ENCODE measurements around the gene CD22. TPM values are rescaled to one million over a fixed set of nuclear protein-coding genes. Genes with fewer than 3 reads are reported as not detected.

CD22 gene
- total and polyA plus RNA-seq, 2 donors = 1.6 to 8.8 TPM

DNA sequence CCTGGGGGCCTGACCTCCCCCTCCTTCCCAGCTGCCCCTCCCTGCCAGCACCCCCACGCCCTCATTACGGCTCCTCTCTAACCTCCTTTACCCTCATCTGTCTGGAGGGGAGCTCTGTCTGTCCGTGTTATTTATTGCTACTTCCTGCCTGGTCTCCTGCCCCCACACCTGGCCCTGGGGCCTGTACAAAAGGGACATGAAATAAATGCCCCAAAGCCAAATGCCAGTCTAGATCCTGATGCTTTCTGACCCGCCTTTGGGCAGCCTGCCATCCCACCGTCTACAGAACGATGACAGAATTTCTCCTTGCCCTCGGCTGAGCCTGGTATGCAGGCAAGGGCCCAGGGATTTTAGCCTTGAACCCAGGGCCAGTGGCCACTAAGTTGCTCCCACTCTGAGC, 15.4 kb upstream of the CD22 start:
- Histone ChIP-seq H3K36me3 (ENCODE audit: insufficient read depth) (no peaks in the 10 kb centered on the region), H3K4me3 (ENCODE audit: low read depth, low read length) (no peak overlapping the region), H3K27ac (ENCODE audit: low read depth) (no peak overlapping the region), H3K4me1 (ENCODE audit: insufficient read depth) (no peaks in the 10 kb centered on the region)
- no peak for DNase-seq (ENCODE audit: extremely low spot score)
- 48% methylated on average over 7 of the region's 7 CpGs for WGBS

DNA sequence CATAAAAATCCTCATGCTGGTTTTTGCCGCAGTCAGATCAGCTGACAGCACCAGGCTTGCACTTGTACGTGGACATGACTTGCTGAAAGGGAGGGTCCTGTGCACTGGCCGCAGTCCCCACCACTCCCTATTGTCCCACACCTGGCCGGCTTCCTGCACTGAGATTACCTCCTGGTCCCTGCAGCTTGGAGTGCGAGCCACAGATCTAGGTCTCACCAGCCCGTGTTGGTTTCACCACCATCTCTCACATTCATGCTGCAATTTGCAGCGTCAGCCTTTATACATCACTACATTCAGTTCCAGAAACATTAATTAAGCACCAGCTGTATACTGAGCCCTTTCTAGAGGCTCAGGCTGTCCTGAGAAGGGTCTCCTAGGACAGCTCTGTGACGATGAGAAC, 15.0 kb upstream of the CD22 start:
- Histone ChIP-seq H3K4me3 (ENCODE audit: low read depth, low read length) (no peak overlapping the region), H3K36me3 (ENCODE audit: insufficient read depth) (no peaks in the 10 kb centered on the region), H3K27ac (ENCODE audit: low read depth) (no peak overlapping the region), H3K4me1 (ENCODE audit: insufficient read depth) (no peaks in the 10 kb centered on the region)
- DNase-seq (ENCODE audit: extremely low spot score) = no peak
- WGBS = 89% methylated on average over 8 of the region's 8 CpGs

DNA sequence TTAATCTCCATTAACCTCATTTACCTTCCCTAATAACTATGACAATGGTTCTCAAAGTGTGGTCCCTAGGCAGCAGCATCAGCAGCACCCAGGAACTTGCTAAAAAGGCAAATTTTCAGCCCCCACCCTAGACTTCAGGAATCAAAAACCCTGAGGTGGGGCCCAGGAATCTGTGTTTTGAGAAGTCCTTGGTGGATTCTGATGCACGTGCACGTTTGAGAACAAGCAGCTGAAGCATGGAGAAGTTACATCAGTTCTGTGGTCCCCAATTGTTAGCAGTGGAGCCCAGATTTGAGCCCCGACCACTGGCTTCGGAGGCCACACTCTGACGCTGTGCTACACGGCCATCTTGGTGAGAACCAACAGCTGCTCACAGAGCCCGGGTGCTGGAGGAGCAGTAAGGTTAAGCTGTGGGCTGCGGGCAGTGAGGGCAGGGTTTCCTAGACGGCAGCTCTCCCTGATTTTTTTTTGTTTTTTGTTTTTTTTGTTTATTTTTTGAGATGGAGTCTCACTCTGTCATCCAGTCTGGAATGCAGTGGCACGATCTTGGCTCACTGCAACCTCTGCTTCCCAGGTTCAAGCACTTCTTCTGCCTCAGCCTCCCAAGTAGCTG, 14.0 kb upstream of the CD22 start:
- Histone ChIP-seq H3K4me1 (ENCODE audit: insufficient read depth) (no peaks in the 10 kb centered on the region), H3K36me3 (ENCODE audit: insufficient read depth) (no peaks in the 10 kb centered on the region), H3K4me3 (ENCODE audit: low read depth, low read length) (no peak overlapping the region), H3K27ac (ENCODE audit: low read depth) (no peak overlapping the region)
- no peak for DNase-seq (ENCODE audit: extremely low spot score)
- WGBS = 83% methylated on average over 10 of the region's 10 CpGs

DNA sequence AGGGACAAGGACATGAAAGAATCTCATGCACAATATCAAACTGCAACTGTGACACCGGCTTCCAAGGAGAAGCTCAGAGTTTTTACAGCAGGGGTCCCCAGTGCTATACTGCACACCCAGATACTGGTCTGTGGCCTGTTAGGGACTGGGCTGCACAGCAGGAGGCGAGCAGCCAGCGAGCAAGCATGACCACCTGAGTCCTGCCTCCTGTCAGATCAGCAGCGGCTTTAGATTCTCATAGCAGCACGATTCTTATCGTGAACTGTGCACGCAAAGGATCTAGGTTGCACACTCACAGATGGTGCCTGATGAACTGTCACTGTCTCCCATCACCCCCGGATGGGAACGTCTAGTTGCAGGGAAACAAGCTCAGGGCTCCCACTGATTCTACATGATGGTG, 13.1 kb upstream of the CD22 start:
- Histone ChIP-seq H3K27ac (ENCODE audit: low read depth) (no peak overlapping the region), H3K36me3 (ENCODE audit: insufficient read depth) (no peaks in the 10 kb centered on the region), H3K4me3 (ENCODE audit: low read depth, low read length) (no peak overlapping the region), H3K4me1 (ENCODE audit: insufficient read depth) (no peaks in the 10 kb centered on the region)
- 44% methylated on average over 9 of the region's 9 CpGs for WGBS
- no peak for DNase-seq (ENCODE audit: extremely low spot score)

DNA sequence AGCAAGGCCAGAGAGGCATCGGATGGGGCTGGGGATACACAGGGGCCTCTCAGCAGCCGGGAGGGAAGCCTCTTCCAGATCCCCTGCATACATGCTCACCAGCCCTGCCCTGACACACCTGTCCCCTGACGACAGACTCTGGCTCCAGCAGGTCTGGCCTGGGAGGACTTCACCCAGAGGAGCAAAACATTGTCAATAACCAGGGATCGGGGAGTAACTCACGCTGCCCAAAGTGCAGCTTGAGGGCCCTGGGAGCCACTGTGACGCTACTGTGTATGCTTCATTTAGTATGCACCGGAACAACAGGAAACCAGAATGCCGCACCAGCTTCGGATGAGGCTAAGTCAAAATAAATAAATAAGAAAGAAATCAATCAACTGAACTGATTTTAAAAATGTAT, 12.4 kb upstream of the CD22 start:
- 72% methylated on average over 9 of the region's 9 CpGs for WGBS

DNA sequence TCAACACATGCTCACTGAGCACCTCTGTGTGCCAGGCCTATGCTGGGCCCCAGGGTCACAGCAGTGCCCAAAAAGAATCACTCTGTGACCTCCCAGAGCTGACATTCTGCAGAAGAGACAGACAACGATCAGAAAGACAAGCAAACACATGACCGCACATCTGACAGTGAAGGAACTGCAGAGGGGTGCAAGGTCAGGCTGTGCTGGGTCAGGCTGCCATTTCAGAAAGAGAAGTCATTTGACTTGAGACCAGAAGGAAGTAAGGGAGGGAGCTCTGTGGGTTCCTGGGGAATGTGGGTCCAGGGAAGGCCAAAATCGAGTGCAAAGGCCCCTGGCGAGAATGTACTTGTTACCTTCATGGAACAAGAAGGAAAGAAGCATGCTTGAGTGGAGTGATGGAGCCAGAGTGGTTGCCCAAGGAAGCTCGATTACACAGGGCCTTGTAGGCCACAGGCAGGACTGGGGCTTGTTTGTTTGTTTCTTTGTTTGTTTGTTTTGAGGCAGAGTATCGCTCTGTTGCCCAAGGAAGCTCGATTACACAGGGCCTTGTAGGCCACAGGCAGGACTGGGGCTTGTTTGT, 11.4 kb upstream of the CD22 start:
- Histone ChIP-seq H3K27ac (ENCODE audit: low read depth) (no peak overlapping the region), H3K36me3 (ENCODE audit: insufficient read depth) (no peaks in the 10 kb centered on the region), H3K4me1 (ENCODE audit: insufficient read depth) (no peaks in the 10 kb centered on the region), H3K4me3 (ENCODE audit: low read depth, low read length) (no peak overlapping the region)
- no peak for DNase-seq (ENCODE audit: extremely low spot score)
- WGBS = 74% methylated on average over 7 of the region's 7 CpGs

More for the DNA sequence above, 12.4 kb upstream of the CD22 start:
- H3K4me1 ChIP-seq (ENCODE audit: insufficient read depth) = no peaks in the 10 kb centered on the region
- no peak overlapping the region for H3K27ac ChIP-seq (ENCODE audit: low read depth)
- H3K36me3 ChIP-seq (ENCODE audit: insufficient read depth) = no peaks in the 10 kb centered on the region
- no peak for DNase-seq (ENCODE audit: extremely low spot score)
- H3K4me3 ChIP-seq (ENCODE audit: low read depth, low read length) = no peak overlapping the region

DNA sequence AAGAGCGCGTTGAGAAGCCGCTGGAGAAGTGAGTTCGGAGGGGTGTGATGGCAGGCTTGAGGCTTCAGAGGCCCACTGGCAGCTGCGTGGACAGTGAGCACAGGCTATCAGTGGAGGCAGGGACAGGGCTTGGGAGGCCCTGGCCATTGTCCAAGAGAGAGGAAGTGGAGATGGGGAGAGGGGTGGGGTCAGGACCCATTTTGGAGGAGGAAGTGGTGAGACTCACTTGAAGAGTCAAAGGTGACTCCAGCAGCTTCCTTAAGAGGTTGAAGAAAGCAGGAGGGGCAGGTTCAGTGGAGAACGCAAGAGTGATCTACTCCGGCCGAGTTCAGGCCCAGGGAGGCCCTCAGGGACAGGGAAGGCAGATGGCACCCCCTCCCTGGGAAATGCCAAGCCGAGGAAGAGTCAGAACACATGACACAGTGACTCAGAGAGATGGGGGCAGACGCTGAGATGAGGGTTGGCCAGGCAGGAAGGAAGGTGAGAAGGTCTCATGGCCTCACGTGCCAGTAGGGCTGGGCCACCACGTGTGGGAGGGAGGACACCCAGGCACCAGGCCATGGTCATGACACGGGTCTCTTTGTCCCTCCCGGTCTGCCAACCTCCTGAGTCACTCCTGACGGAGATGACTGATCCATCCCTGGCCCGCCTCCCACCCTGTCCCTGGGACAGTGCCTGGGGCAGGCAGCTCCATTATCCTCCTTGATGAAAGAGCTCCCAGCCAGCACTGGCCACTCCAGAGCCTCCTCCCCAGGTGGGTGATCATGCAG, 10.1 kb upstream of the CD22 start:
- no peak overlapping the region for H3K4me3 ChIP-seq (ENCODE audit: low read depth, low read length)
- H3K4me1 ChIP-seq (ENCODE audit: insufficient read depth) = no peaks in the 10 kb centered on the region
- WGBS = 64% methylated on average over 16 of the region's 16 CpGs
- no peak for DNase-seq (ENCODE audit: extremely low spot score)
- H3K27ac ChIP-seq (ENCODE audit: low read depth) = no peak overlapping the region
- no peaks in the 10 kb centered on the region for H3K36me3 ChIP-seq (ENCODE audit: insufficient read depth)

DNA sequence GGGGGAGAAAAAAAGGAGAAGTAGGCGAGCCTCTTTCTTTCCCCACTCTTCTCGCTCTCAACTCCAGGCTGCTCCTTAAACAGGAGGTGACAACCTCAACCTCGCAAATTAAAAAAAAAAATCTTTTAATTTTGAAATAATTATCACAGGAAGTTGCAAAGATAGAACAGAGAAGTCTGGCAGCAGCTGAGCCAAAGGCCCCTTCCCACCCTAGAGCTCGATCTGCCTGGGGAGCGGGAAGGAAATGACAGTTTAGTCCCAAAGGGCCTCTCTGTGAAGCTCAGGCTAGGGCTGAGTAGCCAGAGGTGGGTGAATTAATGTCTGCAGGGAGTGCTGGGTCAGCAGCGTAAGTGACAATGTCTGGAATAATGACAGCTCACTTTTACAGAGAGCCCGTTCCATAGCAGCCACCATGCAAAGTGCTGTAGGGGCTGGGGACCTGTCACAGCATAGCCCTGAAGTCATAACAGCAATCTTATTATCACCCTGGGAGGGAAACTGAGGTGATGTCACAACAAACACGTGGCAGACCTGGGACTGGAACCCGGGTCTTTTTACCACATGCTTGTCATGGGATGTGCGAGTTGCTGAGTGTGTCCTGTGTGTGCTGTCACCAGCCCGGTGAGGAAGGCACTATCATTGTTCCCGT, 8.8 kb upstream of the CD22 start:
- Histone ChIP-seq H3K4me3 (ENCODE audit: low read depth, low read length) (no peak overlapping the region), H3K4me1 (ENCODE audit: insufficient read depth) (no peaks in the 10 kb centered on the region), H3K27ac (ENCODE audit: low read depth) (no peak overlapping the region), H3K36me3 (ENCODE audit: insufficient read depth) (no peaks in the 10 kb centered on the region)
- WGBS = 70% methylated on average over 12 of the region's 12 CpGs
- DNase-seq (ENCODE audit: extremely low spot score) = no peak

DNA sequence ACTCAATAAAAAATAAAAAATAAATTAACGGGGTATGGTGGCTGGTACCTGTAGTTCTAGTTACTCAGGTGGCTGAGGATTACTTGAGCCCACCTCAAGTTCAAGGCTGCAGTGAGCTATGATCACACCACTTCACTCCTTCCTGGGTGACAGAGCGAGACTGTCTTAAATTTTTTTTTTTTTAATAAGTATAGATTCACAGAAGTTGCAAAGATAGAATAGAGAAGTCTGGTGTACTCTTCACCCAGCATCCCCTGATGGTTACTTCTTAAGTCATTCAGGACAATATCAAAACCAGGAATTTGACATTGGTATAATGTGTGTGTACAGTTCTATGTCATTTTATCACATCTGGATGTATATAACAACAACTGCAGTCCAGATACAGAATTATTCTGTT, 7.7 kb upstream of the CD22 start:
- Histone ChIP-seq H3K27ac (ENCODE audit: low read depth) (no peak overlapping the region), H3K4me1 (ENCODE audit: insufficient read depth) (no peaks in the 10 kb centered on the region), H3K4me3 (ENCODE audit: low read depth, low read length) (no peak overlapping the region), H3K36me3 (ENCODE audit: insufficient read depth) (no peaks in the 10 kb centered on the region)
- DNase-seq (ENCODE audit: extremely low spot score) = no peak
- WGBS = 95% methylated on average over 2 of the region's 2 CpGs

DNA sequence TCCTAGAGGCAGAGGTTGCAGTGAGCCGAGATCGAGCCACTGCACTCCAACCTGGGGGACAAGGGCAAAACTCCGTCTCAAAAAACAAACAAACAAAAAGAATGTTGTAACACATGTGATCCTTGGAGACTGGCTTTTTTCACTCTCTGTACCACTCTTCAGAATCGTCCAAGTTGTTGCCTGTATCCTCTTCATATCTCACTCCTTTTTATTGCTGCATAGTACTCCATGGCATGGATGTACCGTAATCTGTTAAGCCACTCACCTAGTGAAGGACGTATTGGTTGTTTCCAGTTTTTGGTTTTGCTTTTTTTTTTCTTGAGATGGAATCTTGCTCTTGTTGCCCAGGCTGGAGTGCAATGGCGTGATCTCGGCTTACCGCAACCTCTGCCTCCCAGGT, 7.0 kb upstream of the CD22 start:
- 96% methylated on average over 9 of the region's 9 CpGs for WGBS
- no peak for DNase-seq (ENCODE audit: extremely low spot score)
- no peak overlapping the region for H3K27ac ChIP-seq (ENCODE audit: low read depth)
- H3K4me3 ChIP-seq (ENCODE audit: low read depth, low read length) = no peak overlapping the region
- H3K36me3 ChIP-seq (ENCODE audit: insufficient read depth) = no peaks in the 10 kb centered on the region
- H3K4me1 ChIP-seq (ENCODE audit: insufficient read depth) = no peaks in the 10 kb centered on the region

DNA sequence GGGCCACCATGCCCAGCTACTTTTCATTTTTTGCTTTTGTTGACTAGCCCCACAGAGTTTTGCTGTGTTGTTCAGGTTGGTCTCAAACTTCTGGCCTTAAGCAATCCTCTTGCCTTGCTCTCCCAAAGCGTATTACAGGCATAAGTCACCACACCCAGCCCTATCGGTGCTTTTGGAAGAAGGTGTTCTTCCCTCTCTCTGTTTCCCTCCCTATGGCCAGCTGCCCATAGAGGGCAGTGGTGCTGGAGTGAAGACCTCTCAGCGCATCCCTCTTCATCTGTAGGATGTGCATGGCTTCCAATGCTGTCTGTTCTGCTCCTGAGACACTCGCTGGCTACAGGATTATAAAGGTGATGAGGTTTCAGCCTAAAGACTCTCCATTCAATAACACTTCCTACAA, 1.3 kb upstream of the CD22 start:
- Histone ChIP-seq H3K27ac (ENCODE audit: low read depth) (no peak overlapping the region), H3K4me3 (ENCODE audit: low read depth, low read length) (no peak overlapping the region), H3K36me3 (ENCODE audit: insufficient read depth) (no peaks in the 10 kb centered on the region), H3K4me1 (ENCODE audit: insufficient read depth) (no peaks in the 10 kb centered on the region)
- WGBS = 70% methylated on average over 4 of the region's 4 CpGs
- no peak for DNase-seq (ENCODE audit: extremely low spot score)

DNA sequence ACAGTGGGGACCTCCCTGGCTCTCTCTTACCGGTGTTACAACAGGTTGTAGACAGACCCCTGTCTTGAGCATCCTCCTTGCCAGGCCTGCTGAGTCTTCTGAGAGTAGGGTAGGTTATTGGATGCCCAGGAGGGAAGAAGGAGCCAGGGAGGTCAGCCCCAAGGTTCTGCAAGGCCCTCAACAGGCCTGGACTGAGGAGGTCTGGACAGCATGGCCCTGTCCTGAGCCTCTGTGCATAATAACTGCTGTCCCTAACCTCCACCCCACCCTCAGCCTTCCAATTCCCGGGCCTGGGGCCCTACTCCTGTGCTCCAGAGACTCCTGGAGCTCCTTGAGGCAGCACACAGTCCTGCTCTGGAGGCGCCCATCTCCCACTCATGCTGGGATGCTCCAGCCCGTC, 336 bp downstream of the CD22 start:
- DNase-seq (ENCODE audit: extremely low spot score) = no peak
- 81% methylated on average over 4 of the region's 4 CpGs for WGBS
- no peak overlapping the region for H3K27ac ChIP-seq (ENCODE audit: low read depth)
- H3K4me1 ChIP-seq (ENCODE audit: insufficient read depth) = no peaks in the 10 kb centered on the region
- no peaks in the 10 kb centered on the region for H3K36me3 ChIP-seq (ENCODE audit: insufficient read depth)
- H3K4me3 ChIP-seq (ENCODE audit: low read depth, low read length) = no peak overlapping the region

DNA sequence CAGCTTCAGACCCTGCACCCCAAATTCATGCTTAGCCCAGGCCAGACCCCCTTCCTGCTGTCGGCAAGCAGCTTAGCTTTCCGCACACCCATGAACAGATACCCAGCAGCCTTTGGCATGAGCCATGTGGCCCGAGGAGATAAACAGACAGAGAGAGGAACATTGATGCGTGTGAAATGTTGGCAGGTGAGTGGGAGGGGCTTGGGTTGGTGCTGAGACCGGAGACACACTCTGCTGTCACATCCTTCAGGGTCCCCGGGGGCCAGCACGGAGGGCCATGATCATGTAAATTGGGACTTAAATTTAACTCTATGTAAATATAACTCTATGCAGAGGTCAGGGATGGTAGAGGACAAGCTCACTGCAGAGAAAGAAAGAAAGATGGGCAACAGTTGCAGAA, 1.5 kb downstream of the CD22 start:
- H3K36me3 ChIP-seq (ENCODE audit: insufficient read depth) = no peaks in the 10 kb centered on the region
- H3K4me1 ChIP-seq (ENCODE audit: insufficient read depth) = no peaks in the 10 kb centered on the region
- no peak overlapping the region for H3K27ac ChIP-seq (ENCODE audit: low read depth)
- H3K4me3 ChIP-seq (ENCODE audit: low read depth, low read length) = no peak overlapping the region
- no peak for DNase-seq (ENCODE audit: extremely low spot score)
- whole genome bisulfite sequencing = 64% methylated on average over 7 of the region's 7 CpGs
